ENCODE results near the gene HDHD3. TPM values are rescaled to one million over a fixed set of nuclear protein-coding genes. Genes with fewer than 3 reads are reported as not detected.
A peak's percentile ranks its signal among the peaks of the same experiment; 100 is the strongest.

Gene HDHD3
- total RNA-seq, 4 donors from 2014 or later: 56.1 to 258 (median 237) TPM

DNA sequence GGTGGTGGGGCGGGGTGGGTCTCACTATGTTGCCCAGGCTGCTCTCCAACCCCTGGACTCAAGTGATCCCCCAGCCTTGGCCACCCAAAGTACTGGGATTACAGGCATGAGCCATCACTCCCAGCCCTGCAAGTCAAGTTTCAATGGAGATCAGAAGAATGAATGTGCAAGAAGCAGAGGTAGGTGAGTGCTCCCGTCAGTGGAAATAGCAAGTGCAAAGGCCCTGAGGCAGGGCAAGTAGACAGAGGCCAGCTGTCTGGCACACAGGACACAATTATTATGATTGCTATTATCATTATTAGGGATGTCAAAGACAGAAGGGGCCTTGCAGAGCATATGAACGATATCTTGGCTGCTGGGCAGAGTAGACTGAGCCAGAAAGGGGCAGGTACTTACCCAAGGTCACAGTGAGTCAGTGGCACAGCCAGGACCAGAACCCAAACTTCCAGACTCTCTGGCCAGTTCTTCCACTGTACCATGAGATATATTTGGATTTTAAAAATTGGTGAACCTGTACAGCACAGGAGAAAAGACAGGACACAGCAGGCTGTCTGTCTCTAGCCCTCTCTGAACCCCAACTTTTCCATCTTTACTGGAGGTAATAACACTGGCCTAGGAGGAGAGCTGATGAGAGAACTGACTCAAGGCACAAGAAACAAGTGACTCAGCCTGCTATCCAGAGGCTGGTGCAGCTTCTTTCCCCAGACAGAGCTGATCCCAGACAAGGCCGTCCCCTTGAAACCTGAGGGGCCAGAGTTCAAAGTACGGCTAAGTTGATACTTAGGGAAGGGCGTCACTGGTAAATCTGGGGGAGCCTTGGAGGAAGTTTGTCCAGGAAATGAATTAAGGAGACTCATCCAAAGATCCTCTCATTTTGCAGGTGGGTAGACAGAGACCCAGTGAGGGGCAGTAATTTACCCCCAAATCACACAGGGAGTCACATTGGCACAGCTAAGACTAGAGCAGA is 1.4 kb downstream of the HDHD3 start:
- TF ChIP-seq, protein P1, sequence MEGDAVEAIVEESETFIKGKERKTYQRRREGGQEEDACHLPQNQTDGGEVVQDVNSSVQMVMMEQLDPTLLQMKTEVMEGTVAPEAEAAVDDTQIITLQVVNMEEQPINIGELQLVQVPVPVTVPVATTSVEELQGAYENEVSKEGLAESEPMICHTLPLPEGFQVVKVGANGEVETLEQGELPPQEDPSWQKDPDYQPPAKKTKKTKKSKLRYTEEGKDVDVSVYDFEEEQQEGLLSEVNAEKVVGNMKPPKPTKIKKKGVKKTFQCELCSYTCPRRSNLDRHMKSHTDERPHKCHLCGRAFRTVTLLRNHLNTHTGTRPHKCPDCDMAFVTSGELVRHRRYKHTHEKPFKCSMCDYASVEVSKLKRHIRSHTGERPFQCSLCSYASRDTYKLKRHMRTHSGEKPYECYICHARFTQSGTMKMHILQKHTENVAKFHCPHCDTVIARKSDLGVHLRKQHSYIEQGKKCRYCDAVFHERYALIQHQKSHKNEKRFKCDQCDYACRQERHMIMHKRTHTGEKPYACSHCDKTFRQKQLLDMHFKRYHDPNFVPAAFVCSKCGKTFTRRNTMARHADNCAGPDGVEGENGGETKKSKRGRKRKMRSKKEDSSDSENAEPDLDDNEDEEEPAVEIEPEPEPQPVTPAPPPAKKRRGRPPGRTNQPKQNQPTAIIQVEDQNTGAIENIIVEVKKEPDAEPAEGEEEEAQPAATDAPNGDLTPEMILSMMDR (IDR thresholded peaks at IDR 0.05): no peak
- TF ChIP-seq POLR2A (IDR thresholded peaks at IDR 0.05): peak; percentile 36 to 69
- peak overlapping the region in 3 of 4 donors; percentile 87 to 98 (median 96) for H3K27ac ChIP-seq
- H3K4me1 ChIP-seq: peaks cover 0 to 36% (median 4%) of the 10 kb centered on the region in 4 donors
- H3K36me3 ChIP-seq: peaks cover 0 to 27% (median 0%) of the 10 kb centered on the region in 3 donors
- no peaks in the 10 kb centered on the region for H3K9me3 ChIP-seq
- H3K27me3 ChIP-seq: no peaks in the 10 kb centered on the region
- peak overlapping the region; percentile 71 to 95 (median 84) for H3K4me3 ChIP-seq
- peak in 2 of 3 donors; percentile 65 to 87 for DNase-seq

DNA sequence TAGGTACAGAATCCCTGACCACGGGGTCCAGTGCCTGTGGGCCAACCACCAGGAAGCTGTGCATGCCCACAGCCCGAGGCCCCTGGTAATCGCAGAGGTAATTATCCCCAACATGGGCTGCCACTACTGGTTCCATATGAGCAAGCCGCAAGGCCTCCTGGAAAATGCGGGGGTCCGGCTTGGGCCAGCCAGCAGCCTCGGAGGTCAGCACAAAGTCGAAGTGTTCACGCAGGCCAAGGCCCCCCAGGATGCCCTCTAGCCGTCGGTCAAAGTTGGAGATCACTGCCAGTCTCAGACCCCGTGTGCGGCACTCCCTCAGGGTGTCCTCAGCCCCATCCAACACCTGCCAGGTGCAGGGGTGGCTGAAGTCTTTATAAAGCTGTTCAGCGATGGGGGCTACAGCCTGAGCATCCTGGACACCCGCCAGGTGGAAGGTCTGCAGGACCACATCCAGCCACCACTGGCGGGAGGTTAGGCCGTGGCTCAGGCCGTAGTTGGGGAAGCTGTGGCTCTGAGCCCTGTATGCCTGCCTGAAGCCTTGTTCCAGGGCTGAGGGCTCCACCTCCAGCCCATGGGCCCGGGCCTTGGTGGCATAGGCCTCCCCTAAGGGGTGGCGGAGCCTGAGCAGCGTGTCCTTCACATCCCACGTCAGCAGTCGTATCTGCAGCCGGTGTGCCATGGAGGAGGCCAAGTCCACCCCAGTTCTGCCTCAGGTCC is 3.0 kb downstream of the HDHD3 start:
- H3K36me3 ChIP-seq: peaks cover 0 to 27% (median 0%) of the 10 kb centered on the region in 3 donors
- peak overlapping the region in 2 of 4 donors; percentile 38 to 94 for H3K4me3 ChIP-seq
- peaks cover 0 to 30% (median 4%) of the 10 kb centered on the region in 4 donors for H3K4me1 ChIP-seq
- peak overlapping the region in 1 of 4 donors; percentile 72 for H3K27ac ChIP-seq
- no peaks in the 10 kb centered on the region for H3K9me3 ChIP-seq
- H3K27me3 ChIP-seq: no peaks in the 10 kb centered on the region
- TF ChIP-seq, protein P1 (IDR thresholded peaks at IDR 0.05): no peak
- no peak for DNase-seq

DNA sequence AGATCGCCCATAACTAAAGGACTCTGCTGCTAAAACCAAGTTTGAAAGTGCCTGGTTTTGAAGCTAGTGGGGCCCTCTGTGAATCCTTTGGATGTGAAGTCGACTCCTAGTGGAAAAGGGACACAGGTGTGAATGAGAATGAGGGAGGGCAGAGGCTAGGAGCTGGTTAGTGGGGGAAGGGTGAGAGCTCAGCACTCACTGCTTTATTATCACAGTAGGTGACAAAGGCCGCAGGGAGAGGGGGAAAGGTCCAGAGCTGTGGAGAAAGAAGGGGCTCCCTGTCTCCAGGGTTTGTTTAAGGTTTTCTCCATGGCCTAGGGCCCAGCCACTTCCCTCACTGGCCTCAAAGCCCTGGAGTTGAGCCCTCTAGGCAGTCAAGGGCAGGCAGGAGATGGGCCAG is 3.5 kb downstream of the HDHD3 start:
- Histone ChIP-seq H3K27ac (peak overlapping the region in 1 of 4 donors; percentile 72), H3K36me3 (peaks cover 0 to 27% (median 0%) of the 10 kb centered on the region in 3 donors), H3K4me3 (peak overlapping the region in 2 of 4 donors; percentile 38 to 94), H3K27me3 (no peaks in the 10 kb centered on the region), H3K9me3 (no peaks in the 10 kb centered on the region), H3K4me1 (peaks cover 0 to 24% (median 4%) of the 10 kb centered on the region in 4 donors)
- DNase-seq: no peak
- TF ChIP-seq, protein P1 (IDR thresholded peaks at IDR 0.05): peak in 2 of 6 experiments; percentile 8 to 13
- TF ChIP-seq POLR2A (IDR thresholded peaks at IDR 0.05): no peak

DNA sequence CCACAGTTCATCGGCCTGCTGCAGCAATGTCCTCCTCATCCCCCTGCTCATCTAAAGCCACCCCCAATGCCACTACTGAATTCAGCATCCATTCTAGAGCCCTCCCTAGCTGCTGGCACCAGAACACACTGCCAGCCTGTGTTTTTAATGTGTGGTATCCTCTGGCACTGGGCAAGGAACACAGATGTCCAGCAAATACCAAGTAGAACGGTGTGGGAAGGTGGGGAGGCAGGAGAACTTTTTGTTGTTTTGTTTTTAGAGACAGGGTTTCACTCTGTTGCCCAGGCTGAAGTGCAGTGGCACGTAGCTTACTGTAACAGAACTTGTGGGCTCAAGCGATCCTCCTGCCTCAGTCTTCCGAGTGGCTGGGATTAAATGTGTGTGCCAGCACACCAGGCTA is 4.7 kb downstream of the HDHD3 start:
- Histone ChIP-seq H3K4me3 (no peak overlapping the region), H3K27me3 (no peaks in the 10 kb centered on the region), H3K9me3 (no peaks in the 10 kb centered on the region), H3K36me3 (peaks cover 0 to 27% (median 0%) of the 10 kb centered on the region in 3 donors), H3K27ac (no peak overlapping the region), H3K4me1 (peaks cover 0 to 21% (median 4%) of the 10 kb centered on the region in 4 donors)
- no peak for TF ChIP-seq POLR2A (IDR thresholded peaks at IDR 0.05)
- TF ChIP-seq, protein P1 (IDR thresholded peaks at IDR 0.05): no peak
- DNase-seq: no peak

DNA sequence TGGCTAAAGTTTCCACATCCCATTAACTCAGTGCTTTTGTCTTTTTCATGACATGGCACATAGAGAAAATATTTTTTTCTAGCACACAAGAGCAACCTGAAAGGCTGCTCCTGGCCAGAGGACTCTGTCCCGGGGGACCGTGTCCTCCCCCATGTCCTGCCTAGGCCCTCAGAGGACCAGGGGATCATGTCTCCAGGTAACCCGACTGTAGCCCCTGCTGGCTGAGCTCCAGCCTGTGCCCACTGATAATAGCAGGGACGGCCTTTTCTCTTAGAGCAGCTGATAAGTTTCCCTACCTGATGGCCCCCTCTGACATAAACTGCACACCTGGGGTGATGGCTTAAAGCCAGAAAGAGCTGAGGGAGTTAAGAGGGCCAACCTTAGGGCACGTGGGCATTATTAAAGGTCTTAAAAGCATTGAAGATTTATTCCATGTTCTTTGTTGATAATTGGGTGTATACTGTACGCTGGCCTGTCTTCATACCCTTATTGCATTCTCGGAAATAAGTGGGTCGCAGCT is 5.9 kb downstream of the HDHD3 start:
- H3K4me1 ChIP-seq: peaks cover 0 to 21% (median 2%) of the 10 kb centered on the region in 4 donors
- no peak overlapping the region for H3K27ac ChIP-seq
- H3K4me3 ChIP-seq: no peak overlapping the region
- H3K27me3 ChIP-seq: no peaks in the 10 kb centered on the region
- no peak for TF ChIP-seq POLR2A (IDR thresholded peaks at IDR 0.05)
- TF ChIP-seq, protein P1 (IDR thresholded peaks at IDR 0.05): no peak
- H3K9me3 ChIP-seq: no peaks in the 10 kb centered on the region
- DNase-seq: no peak
- H3K36me3 ChIP-seq: peaks cover 0 to 27% (median 0%) of the 10 kb centered on the region in 3 donors
